ENCODE results near the gene C10orf53.

DNA sequence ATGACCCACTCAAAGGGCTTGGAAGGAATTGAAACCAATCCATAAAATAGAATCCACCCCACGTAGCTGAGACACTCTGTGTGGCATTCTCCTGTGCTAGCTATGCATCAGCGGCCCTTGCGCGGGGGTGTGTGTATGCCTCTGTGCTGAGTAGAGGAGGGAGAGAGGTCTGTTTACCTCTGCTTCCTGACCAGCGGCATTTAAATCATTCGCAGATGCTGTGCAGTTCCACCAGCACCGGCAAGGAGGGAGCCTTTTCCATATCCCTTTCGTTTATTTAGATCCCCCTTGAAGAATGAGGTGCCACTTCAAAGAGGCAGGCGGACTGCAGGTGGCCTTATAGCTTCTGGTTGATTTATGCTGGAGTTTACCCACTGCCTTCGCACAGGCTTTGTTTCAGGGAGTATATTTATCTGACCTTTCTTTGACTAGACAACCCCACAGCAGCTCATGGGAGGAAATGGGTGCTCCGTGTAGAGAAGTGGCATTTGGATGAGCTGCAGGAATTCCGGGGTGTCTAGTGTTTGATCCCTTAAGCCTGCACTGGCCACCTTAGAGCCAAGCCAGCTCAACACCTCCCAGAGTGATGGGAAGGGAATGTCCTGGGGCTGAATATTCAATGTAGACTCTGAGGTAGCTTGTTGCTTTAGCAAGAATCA lies 11.4 kb downstream of the C10orf53 start:
- TF ChIP-seq POLR2A (IDR thresholded peaks at IDR 0.05), result no peak
- TF ChIP-seq, protein P1, sequence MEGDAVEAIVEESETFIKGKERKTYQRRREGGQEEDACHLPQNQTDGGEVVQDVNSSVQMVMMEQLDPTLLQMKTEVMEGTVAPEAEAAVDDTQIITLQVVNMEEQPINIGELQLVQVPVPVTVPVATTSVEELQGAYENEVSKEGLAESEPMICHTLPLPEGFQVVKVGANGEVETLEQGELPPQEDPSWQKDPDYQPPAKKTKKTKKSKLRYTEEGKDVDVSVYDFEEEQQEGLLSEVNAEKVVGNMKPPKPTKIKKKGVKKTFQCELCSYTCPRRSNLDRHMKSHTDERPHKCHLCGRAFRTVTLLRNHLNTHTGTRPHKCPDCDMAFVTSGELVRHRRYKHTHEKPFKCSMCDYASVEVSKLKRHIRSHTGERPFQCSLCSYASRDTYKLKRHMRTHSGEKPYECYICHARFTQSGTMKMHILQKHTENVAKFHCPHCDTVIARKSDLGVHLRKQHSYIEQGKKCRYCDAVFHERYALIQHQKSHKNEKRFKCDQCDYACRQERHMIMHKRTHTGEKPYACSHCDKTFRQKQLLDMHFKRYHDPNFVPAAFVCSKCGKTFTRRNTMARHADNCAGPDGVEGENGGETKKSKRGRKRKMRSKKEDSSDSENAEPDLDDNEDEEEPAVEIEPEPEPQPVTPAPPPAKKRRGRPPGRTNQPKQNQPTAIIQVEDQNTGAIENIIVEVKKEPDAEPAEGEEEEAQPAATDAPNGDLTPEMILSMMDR (IDR thresholded peaks at IDR 0.05), result no peak

Measured in suprapubic skin (tissue), 3 donors.